ENCODE measurements around the gene SFXN5. TPM values are rescaled to one million over a fixed set of nuclear protein-coding genes. Genes with fewer than 3 reads are reported as not detected.

Gene SFXN5
- total RNA-seq, 1 donor from 2014 or later, result 15.4 TPM

DNA sequence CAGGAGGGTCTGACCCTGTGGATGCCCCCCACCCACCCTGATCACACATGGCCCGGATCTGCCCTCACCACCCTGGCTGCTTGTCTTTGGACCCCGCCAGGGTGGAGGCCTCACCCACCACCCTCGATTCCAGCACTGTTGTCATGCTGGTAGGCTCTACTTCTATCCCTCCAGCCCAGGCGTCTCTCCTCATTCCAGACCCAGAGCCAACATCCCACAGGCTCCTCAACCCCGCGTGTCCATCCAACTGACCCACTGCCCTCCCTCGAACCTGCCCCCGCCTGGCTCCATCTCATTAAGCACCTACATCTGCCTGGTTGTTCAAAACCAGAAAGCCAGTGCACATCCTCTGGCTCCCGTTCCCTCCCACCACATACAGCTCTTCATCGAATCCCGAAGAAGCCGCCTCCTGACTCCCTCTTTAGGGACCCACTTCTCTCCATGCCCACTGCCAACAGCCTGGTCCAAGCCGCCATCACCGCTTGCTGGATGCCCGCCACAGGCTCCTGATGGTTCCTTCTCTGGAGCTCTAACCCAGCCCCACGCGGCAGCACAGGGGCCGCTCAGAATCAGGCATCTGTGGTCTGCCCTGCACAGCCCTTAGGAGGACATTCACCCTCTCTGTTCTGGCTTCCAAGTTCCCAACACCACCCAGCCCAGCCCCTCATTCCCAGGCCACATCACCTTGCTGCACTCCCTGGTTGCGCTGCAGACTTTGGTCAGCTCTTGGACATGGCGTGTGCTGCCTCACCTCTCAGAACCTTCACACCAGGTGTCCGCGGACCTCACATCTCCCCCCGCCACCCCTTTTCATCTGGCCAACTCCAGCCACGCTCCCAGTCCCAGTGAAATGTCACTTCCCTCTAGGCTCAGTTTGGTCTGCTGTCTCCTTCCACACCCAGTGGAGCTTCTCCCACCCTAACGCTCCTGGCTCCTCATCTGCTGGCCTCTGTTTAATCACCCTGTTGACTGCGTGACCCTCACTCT lies 111.2 kb downstream of the SFXN5 start:
- ATAC-seq (no peak), DNase-seq (no peak)
- no peaks in the 10 kb centered on the region for H3K36me3 ChIP-seq
- H3K9me3 ChIP-seq, result no peaks in the 10 kb centered on the region
- H3K27ac ChIP-seq, result no peak overlapping the region
- no peak overlapping the region for H3K4me3 ChIP-seq
- TF ChIP-seq, protein P1, sequence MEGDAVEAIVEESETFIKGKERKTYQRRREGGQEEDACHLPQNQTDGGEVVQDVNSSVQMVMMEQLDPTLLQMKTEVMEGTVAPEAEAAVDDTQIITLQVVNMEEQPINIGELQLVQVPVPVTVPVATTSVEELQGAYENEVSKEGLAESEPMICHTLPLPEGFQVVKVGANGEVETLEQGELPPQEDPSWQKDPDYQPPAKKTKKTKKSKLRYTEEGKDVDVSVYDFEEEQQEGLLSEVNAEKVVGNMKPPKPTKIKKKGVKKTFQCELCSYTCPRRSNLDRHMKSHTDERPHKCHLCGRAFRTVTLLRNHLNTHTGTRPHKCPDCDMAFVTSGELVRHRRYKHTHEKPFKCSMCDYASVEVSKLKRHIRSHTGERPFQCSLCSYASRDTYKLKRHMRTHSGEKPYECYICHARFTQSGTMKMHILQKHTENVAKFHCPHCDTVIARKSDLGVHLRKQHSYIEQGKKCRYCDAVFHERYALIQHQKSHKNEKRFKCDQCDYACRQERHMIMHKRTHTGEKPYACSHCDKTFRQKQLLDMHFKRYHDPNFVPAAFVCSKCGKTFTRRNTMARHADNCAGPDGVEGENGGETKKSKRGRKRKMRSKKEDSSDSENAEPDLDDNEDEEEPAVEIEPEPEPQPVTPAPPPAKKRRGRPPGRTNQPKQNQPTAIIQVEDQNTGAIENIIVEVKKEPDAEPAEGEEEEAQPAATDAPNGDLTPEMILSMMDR (IDR thresholded peaks at IDR 0.05), result no peak
- no peaks in the 10 kb centered on the region for H3K27me3 ChIP-seq (ENCODE audit: low read depth)
- intact Hi-C loops (cut with DNase I), result no loop called here
- H3K4me1 ChIP-seq, result no peaks in the 10 kb centered on the region

DNA sequence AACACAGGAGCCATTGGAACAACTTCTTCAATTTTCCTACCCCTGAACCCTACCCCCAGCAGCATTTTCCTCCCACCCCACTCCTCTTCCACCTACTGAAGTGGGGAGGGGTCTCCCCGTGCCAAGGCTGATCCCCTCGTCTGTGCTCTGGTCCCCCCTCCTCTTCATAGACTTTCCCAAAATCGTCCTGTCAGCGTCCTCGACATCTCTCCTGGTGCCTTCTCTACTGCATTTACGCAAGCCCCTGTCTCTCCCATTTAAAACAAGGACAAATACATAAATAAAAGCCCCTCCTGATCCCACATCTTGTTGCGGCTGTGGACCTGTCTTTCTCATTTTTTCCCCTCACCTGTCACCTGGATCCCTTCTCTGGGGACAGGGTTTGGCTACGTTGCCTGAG lies 112.0 kb downstream of the SFXN5 start:
- H3K36me3 ChIP-seq, result no peaks in the 10 kb centered on the region
- intact Hi-C loops (cut with DNase I), result no loop called here
- DNase-seq (no peak), ATAC-seq (no peak)
- no peaks in the 10 kb centered on the region for H3K9me3 ChIP-seq
- TF ChIP-seq, protein P1 (IDR thresholded peaks at IDR 0.05), result no peak
- no peaks in the 10 kb centered on the region for H3K27me3 ChIP-seq (ENCODE audit: low read depth)
- no peak overlapping the region for H3K4me3 ChIP-seq
- no peak overlapping the region for H3K27ac ChIP-seq
- H3K4me1 ChIP-seq, result no peaks in the 10 kb centered on the region

DNA sequence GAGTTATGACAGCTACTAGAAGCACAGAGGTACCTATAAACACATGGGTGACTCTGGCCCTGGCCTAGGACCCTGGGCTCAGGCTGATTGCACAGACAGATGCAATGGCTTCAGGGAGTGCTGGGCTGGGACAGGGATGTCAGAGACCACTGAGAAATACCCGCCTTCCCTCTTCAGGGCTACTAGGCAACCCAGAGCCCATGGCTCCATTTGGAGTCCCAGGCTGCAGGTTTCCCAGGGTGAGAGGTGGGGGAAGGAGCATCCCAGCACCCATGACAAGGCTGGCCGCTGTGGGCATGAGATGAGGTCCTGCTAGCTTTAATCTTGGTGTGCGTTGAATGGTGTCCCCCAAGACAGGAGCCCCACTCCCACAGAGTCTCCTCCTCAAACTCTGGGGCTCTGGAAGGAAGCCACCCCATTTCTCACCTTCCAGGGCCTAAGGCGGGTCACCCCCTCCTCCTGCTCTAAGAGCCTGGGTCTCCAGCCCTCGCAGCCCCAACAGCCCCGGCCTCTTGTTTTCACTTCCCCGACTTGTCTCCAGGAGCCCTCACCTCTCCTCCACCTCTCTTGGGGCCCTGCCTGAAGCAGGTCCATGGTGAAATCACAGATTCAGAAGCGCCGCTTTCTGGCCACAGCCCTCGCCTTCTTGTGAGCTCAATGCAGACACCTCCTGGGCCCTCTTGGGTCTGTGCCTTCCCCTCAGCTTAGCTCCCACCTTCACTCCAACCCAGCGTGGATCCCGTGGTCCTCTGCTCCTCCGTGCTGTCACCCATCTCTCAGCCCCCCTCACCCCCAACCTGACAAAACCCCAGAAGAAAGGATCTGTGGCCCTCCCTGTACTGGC lies 112.7 kb downstream of the SFXN5 start:
- Histone ChIP-seq H3K4me1 (no peaks in the 10 kb centered on the region), H3K27me3 (ENCODE audit: low read depth) (no peaks in the 10 kb centered on the region), H3K36me3 (no peaks in the 10 kb centered on the region), H3K9me3 (no peaks in the 10 kb centered on the region), H3K4me3 (no peak overlapping the region), H3K27ac (no peak overlapping the region)
- ATAC-seq, result no peak
- TF ChIP-seq, protein P1 (IDR thresholded peaks at IDR 0.05), result no peak
- no peak for DNase-seq
- intact Hi-C loops (cut with DNase I), result no loop called here

DNA sequence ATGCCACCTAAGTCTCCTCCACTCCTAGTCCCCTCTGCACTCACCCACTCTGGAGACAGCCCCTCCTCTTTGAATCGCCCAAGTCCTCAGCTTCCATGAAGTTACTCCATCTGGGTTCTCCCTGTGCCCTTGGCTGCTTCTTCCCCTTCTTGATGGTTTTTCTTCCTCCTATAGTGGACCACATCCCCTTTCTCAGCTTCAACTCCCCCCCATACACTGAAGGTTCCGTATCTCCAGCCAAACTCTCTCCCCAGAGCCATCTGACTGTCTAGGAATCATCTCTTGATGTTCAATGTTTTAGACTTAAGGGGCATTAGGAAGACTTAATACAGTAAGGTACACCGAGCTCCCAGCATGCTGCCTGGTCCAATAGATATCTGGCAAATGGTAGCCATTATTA lies 114.6 kb downstream of the SFXN5 start:
- Histone ChIP-seq H3K9me3 (no peaks in the 10 kb centered on the region), H3K27ac (no peak overlapping the region), H3K4me3 (no peak overlapping the region), H3K27me3 (ENCODE audit: low read depth) (no peaks in the 10 kb centered on the region), H3K4me1 (no peaks in the 10 kb centered on the region), H3K36me3 (no peaks in the 10 kb centered on the region)
- TF ChIP-seq, protein P1 (IDR thresholded peaks at IDR 0.05), result no peak
- peak; percentile 60 to 64 for ATAC-seq
- intact Hi-C loops (cut with DNase I), result no loop called here
- DNase-seq, result no peak

DNA sequence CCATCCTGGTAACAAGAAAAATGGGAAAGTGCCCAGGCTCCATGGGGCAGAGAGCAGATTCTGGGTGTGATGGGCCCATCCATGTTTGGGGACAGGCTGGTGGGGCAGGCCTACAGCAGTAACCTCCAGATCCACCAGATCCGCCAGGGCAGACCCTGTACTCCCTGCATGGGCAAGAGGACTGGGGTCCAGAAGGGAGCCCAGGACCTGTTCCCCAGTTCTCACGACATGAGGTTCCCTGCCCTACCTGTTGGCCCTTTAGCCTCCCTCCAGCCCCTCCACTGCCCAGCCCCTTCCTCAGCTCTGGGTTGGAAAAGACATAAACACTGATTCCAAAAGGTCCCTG lies 115.5 kb downstream of the SFXN5 start:
- no peaks in the 10 kb centered on the region for H3K9me3 ChIP-seq
- ATAC-seq, result no peak
- intact Hi-C loops (cut with DNase I), result no loop called here

More for the DNA sequence above, 115.5 kb downstream of the SFXN5 start:
- H3K4me1 ChIP-seq, result no peaks in the 10 kb centered on the region
- no peaks in the 10 kb centered on the region for H3K27me3 ChIP-seq (ENCODE audit: low read depth)
- H3K27ac ChIP-seq, result no peak overlapping the region
- TF ChIP-seq, protein P1 (IDR thresholded peaks at IDR 0.05), result no peak
- no peaks in the 10 kb centered on the region for H3K36me3 ChIP-seq
- H3K4me3 ChIP-seq, result no peak overlapping the region
- DNase-seq, result no peak

All from lower lobe of right lung (tissue), 2 donors.